Neural crest cell (in vitro differentiated cells): ENCODE results near the gene RET. TPM values are rescaled to one million over a fixed set of nuclear protein-coding genes. Genes with fewer than 3 reads are reported as not detected.

Experiments
- DNase-seq: peaks from one replicate; pipeline ENCODE4 v3.0.0; 2021; ENCODE audit warnings: low read depth, mixed read lengths, low spot score
- H3K27ac Mint-ChIP-seq: one replicate; pipeline ENCODE4 v1.8.0; 2021; ENCODE audit warnings: mild to moderate bottlenecking, mixed read lengths; ENCODE audit not compliant: unreplicated experiment
- H3K27me3 Mint-ChIP-seq: 2 replicates; pipeline ENCODE4 v1.8.0; 2021; ENCODE audit warnings: low read depth, mild to moderate bottlenecking, mixed read lengths
- H3K36me3 Mint-ChIP-seq: 2 replicates; pipeline ENCODE4 v1.8.0; 2021; ENCODE audit warnings: low read depth, mild to moderate bottlenecking, mixed read lengths
- H3K4me1 Mint-ChIP-seq: 2 replicates; pipeline ENCODE4 v1.8.0; 2021; ENCODE audit warnings: mixed read lengths
- H3K4me3 Mint-ChIP-seq: one replicate; pipeline ENCODE4 v1.8.0; 2021; ENCODE audit warnings: mild to moderate bottlenecking, mixed read lengths
- H3K9me3 Mint-ChIP-seq: 2 replicates; pipeline ENCODE4 v1.8.0; 2021; ENCODE audit warnings: mixed read lengths
- total RNA-seq: library from RNA; stranded (reverse); gene quantifications from 2 replicates; pipeline ENCODE4 v1.2.1, GENCODE V29; 2021
- TF ChIP-seq, protein P1 (sequence below): fragments of 200-600 bp; sonication (generic); conservative IDR thresholded peaks from 2 replicates; pipeline ENCODE4 v1.5.0; 2021; ENCODE audit warnings: antibody characterized with exemption, mild to moderate bottlenecking

Gene RET
- total RNA-seq, 1 donor from 2014 or later: 1.6 TPM

DNA sequence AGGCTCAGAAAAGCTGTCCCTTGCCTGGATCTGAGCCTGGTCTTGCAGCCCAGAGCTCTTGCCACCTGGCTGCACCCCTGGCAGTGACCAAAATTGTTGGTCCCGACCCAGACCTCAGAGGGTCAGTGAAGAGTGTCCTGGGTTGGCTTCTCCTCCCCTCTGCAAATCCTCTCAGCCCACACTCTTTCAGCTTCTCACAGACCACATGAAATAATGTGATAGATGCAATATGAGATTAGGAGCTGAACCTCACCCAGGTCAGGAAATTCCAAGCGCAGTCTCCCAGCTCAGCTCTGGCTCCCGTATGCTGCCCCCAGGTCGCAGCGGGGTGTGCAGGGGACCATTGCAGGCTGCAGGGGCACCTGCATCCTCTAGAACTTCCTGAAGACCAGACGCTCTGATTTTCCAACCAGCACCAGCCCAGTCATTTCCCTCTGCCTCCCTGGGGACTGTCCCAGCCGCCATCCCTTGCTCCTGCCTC lies 19.6 kb upstream of the RET start:
- Mint-ChIP-seq H3K4me3 (no peak overlapping the region), H3K27me3 (peaks cover 11% of the 10 kb centered on the region), H3K4me1 (no peaks in the 10 kb centered on the region), H3K27ac (no peak overlapping the region), H3K9me3 (no peaks in the 10 kb centered on the region), H3K36me3 (no peaks in the 10 kb centered on the region)
- no peak for DNase-seq
- TF ChIP-seq, protein P1, sequence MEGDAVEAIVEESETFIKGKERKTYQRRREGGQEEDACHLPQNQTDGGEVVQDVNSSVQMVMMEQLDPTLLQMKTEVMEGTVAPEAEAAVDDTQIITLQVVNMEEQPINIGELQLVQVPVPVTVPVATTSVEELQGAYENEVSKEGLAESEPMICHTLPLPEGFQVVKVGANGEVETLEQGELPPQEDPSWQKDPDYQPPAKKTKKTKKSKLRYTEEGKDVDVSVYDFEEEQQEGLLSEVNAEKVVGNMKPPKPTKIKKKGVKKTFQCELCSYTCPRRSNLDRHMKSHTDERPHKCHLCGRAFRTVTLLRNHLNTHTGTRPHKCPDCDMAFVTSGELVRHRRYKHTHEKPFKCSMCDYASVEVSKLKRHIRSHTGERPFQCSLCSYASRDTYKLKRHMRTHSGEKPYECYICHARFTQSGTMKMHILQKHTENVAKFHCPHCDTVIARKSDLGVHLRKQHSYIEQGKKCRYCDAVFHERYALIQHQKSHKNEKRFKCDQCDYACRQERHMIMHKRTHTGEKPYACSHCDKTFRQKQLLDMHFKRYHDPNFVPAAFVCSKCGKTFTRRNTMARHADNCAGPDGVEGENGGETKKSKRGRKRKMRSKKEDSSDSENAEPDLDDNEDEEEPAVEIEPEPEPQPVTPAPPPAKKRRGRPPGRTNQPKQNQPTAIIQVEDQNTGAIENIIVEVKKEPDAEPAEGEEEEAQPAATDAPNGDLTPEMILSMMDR: no peak

DNA sequence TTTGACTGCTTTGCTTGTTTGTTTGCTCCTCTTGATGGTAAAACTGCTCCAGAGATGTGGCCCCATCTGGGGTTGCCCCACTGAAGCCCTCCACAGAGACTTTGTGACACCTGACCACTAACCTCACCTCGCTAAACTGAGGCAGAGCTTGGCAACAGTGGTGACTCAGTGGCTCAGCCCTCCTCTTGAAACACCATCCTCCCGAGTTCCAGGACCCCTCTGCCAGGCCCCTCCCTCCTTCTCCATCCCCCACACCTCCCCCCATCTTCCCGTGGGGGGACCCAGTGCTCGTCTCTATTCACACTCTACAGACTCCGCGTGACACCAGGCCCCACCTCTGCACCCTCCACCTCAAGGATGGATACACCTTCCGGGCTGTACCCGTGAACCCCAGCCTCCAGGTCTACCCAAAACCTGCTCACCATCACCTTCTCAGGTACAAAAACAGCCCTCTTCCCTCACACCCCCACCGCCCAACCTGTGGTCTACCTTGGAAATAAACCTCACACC lies 19.0 kb upstream of the RET start:
- DNase-seq: no peak
- Mint-ChIP-seq H3K4me1 (no peaks in the 10 kb centered on the region), H3K4me3 (no peak overlapping the region), H3K36me3 (no peaks in the 10 kb centered on the region), H3K27ac (no peak overlapping the region), H3K9me3 (no peaks in the 10 kb centered on the region), H3K27me3 (peaks cover 7% of the 10 kb centered on the region)
- TF ChIP-seq, protein P1: no peak

DNA sequence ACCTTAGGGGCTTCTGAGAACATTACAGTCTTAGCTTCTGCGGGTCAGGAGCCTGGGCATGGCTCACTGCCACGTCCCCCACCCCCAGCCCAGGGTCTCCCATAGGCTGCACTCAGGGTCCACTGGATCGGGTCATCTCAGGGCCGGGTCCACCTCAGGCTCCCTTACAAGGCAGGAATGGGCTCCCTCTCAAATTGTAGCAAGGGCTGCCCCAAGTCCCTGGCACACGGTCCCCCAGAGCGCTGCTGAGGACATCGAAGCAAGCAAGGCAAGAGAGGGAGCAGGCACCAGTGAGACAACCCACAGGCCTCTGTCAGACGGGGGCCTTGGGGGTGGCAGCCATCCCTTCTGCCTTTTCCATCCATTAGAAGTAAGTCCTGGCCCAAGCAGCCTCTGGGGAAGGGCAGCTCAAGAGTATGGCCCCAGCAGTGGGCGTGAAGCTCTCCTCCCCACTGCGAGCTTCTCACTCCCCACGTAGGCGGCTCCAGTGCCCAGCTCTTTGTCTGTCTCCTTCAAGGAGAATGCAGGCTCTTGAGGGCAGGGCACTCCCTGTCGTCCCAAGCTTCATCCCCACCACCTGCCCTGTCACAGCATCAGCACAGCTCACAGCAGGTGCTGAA lies 18.0 kb upstream of the RET start:
- Mint-ChIP-seq H3K4me3 (no peak overlapping the region), H3K36me3 (no peaks in the 10 kb centered on the region), H3K27ac (no peak overlapping the region), H3K4me1 (no peaks in the 10 kb centered on the region), H3K9me3 (no peaks in the 10 kb centered on the region), H3K27me3 (no peaks in the 10 kb centered on the region)
- DNase-seq: no peak
- TF ChIP-seq, protein P1: no peak

DNA sequence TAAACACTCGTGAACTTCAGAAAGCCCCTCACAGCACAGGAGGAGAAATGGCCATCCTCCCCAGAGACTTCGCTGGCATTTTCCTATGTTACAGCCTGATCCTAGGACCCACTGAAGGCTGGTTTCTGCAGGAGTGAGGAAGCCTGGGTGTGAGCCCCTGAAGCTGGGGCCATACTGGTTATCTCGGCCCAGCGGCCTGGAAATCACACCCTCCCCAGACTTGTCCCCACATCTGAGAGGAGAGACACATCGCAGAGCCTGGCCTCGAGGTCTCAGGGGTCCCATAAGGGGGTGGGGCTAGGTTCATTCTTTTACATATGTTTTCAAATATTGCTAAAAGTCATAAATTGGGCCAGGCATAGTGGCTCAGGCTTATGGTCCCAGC lies 17.5 kb upstream of the RET start:
- H3K9me3 Mint-ChIP-seq: no peaks in the 10 kb centered on the region
- H3K36me3 Mint-ChIP-seq: no peaks in the 10 kb centered on the region
- no peaks in the 10 kb centered on the region for H3K27me3 Mint-ChIP-seq
- DNase-seq: no peak
- no peaks in the 10 kb centered on the region for H3K4me1 Mint-ChIP-seq
- no peak overlapping the region for H3K4me3 Mint-ChIP-seq
- no peak overlapping the region for H3K27ac Mint-ChIP-seq
- TF ChIP-seq, protein P1: no peak

DNA sequence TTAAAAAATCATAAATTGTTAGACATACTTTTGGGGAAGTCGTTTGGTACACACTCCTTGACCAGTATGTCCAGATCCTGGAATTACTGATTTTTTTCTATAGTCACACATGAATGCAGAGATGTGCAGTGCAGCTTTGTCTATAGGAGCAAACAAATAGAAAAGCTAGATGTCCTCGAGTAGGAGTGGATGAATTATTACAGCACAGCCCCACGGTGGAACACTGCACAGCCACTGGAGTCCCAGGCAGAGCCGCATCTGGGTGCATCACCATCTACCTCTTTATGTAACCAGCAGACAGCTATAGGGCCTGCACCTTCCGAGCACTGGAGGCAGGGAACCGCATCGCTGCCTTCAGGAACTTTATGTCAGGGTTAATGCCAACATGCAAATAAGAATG lies 17.0 kb upstream of the RET start:
- H3K4me1 Mint-ChIP-seq: no peaks in the 10 kb centered on the region
- H3K36me3 Mint-ChIP-seq: no peaks in the 10 kb centered on the region
- no peak overlapping the region for H3K4me3 Mint-ChIP-seq
- no peak for DNase-seq
- no peaks in the 10 kb centered on the region for H3K27me3 Mint-ChIP-seq
- no peaks in the 10 kb centered on the region for H3K9me3 Mint-ChIP-seq
- H3K27ac Mint-ChIP-seq: no peak overlapping the region
- TF ChIP-seq, protein P1: no peak
